ENCODE data around the gene ADAMTSL3.

ADAMTSL3 gene

DNA sequence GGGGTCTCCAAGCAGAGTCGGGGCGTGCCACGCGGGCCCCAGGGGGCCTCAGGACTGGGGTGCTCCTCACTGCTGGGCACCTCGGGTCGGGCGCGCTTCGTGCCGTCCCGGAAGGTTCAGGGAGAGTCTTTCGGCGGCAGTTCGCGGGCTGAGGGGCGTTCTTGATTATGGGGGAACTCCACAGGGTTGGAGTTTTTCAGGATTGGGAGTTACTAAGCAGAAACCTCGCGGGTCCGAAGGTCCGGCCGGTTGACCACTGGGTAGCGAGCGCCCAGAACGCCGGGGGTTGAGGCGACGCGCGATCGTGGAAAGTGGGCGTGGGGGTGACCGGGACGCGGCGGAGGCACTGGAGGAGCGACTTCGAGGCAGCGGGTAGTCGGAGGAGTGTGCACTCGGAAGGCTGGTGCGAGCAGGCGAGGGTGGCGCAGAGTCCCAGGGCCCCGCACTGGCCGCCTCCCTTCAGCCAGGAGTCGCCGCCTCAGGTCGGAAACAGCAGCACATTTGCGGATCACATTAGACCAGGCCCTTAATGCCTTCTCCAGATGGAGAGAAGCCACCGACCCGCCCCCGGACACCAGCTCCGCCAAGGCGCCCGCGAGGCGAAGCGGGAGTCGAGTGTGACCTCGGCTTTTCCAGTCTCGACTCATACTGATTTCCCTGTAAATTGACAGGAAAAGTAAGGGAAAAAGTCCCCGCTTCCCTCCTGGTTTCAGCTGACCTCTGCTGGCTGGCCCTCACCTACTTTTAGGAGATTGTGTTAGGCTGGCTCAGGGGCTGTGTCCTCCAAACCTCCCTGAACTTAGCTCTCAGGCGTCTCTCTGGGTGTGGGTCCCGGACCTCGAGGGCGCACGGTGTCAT lies 685 bp downstream of the ADAMTSL3 start:
- DNase-seq (ENCODE audit: low read depth in 3 of 3, low spot score in 1 of 3): no peak

DNA sequence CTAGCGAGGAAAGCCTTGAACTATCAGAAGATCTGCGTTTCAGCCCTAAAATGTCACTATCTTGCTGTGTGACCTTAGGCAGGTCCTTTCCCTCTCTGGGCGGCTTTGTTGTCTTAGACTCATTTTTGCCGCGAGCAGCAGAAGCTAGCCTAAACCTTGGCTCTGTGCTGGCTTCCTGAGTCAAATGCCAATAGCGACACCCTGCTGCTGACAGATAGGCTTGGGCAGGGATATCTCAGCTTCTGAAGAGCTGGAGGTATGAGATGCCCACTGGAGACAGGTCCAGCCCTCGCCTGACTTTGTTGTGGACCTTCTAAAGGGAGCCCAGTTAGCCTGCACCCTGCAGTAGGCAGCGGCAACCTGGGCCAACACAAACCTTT lies 1.3 kb downstream of the ADAMTSL3 start:
- DNase-seq (ENCODE audit: low read depth in 3 of 3, low spot score in 1 of 3): no peak

DNA sequence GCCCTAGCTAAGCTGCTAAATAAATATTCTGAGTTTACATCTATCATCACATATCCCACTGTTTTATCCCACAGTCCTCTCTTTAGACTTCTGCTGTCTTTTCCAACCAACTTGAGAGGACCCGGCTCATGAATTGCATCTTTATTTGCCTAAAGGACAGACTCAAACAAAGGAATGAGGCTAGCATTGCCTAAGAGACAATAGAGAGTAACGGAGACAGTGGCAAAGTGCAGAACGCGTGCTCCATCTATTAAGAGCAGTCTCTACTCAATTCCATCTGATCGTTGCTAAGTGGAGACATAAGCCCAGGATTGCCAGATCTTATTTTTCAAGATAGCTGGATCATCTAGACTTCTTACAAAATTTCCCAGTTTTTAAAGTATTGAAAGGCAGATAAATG lies 2.3 kb downstream of the ADAMTSL3 start:
- DNase-seq (ENCODE audit: low read depth in 3 of 3, low spot score in 1 of 3): no peak

DNA sequence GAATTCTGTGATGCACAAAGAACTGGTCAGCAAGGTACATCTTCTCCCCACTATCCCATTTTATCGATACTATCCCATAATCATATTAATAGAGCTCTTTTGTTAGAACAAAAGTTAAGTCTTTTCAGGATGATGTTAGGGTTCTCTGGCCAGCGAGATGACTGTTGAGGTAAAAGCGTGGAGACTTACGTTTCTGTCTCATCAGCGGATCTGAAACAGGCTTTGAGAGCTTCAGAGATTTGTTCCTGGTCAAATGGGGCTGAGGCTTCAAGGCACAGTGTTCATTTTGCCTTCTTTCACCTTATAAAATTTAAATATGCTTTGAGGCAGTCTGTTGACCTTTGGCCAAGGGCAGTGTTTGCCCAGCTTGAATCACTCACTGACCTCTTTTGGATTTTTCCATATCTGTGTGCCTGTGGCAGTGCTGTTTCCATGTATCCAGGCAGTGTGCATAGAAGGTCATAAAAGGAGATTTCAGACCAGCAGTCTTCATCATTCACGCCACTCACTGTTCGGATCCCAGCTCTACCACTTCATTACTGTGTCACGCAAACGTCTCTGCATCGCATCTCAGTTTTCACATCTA lies 3.1 kb downstream of the ADAMTSL3 start:
- no peak for DNase-seq (ENCODE audit: low read depth in 3 of 3, low spot score in 1 of 3)

DNA sequence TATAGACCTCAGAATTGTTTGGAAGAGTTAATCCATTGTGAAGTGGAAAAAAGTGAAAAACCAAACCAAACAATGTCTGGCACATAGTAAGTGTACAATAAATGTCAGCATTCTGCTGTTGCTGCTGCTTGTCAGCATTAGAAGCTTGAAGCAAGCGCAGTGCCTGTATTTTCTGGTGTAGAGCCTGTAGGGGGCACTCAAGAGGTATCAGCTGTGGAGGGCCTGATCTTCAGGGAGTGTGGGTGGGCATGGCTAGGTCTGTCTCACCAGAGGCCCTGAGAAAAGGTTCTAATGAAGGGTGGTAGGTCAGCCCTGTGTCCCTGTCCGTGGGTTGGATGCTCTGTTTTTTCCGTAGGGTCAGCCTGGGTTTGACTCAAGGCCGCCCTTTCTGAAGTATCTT lies 3.6 kb downstream of the ADAMTSL3 start:
- no peak for DNase-seq (ENCODE audit: low read depth in 3 of 3, low spot score in 1 of 3)

DNA sequence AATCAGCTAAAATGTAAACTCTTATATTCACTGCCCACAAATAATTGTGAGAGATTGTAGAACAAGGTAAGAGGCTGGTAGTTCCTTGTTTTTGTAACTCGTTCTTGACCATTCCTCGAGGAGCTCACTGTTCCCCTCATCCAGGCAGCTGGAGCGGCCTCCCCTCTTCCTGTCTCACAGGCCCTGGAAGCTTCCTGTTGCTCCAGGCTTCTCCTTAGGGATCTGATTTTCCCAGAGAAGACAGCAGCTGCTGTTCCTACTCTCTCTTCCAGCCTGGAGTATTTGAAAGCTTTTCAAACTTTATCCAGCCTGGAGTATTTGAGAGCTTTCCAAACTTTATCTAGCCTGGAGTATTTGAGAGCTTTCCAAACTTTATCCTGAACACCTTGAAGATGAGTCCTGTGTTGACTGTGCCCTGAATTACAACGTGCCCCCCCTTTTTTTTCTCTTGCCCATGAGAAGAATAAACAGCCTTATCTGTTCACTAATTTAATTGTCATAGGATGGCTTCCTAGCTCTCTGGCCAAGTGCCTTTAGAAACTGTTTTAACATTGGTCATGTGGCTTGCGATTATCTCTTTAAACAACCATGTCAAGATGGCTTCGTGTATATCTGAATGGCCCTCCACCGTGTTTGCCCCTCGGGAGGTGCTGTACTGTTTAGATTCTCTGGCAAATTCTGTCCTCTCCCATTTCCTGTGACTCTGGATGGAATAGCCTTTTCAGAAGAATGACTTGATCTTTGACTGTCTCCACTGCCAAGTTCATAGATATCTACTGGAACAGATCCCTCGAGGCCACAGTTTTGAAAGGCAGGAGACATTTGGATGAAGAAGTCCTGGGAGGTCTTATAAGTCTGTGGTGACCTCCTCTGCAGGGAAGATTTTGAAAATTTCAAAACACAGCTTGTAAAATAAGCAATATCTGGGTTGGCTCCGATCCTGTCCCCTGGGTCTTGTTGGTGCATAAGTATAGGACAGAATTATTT lies 4.8 kb downstream of the ADAMTSL3 start:
- DNase-seq (ENCODE audit: low read depth in 3 of 3, low spot score in 1 of 3): no peak

DNA sequence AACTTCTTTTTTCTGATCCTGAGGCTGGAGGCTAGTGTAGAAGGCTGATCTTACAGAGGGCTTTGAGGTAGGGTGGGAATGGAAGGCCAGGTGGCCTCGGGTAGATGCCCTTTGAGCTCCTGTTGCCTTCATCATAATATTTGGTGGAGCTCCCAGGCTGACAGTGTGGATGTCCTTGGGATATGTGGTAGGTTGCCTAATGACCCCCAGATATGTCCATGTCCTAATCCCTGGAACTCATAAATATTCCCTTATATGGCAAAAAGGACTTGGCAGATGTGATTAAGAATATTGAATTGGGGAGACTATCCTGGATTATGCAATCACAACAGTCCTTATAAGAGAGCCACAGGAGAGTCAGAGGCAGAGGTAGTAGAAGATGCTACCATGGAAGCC lies 5.5 kb downstream of the ADAMTSL3 start:
- DNase-seq (ENCODE audit: low read depth in 3 of 3, low spot score in 1 of 3): no peak

DNA sequence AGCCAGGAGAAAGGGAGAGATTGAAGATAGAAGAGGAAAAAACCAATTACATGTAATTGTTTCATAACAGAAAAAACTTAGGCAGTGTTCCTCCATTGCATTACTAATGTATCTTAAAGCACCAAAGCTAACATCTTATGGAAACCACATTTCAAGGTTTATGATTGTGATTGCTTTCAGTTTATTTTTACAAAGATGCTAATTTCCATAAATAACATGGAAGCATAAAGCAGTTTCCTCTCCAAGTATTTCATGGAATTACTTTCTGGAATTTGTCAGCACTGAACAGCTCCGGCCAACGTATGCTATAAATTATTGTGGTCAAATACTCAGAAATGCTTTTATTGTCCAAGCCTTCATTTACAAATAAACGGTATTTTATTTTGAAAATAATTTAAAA lies 11.6 kb downstream of the ADAMTSL3 start:
- no peak for DNase-seq (ENCODE audit: low read depth in 3 of 3, low spot score in 1 of 3)

DNA sequence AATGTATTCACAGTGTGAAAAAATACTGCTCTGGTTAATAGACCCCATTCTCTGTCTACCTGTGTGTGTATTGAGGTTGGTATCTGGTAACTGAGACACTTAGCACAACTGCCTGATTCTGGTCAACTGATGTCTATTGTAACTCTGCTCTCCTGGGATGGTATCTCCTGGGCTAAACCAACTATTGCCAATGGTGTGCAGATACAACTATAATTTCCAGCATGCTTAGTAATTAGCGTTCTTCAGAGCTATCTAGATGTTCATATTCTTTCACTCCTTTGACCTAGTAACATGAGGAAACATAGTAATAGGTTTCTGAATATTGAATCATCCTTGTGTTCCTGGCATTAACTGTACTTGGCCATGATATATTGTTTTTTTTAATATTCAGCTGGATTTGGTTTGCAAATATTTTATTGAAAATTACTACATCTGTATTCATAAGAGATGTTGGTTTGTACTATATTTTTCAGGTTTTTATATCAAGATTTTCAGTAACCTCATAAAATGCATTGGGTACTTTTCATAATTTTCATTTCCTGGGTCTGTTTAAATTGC lies 16.8 kb downstream of the ADAMTSL3 start:
- DNase-seq (ENCODE audit: low read depth in 3 of 3, low spot score in 1 of 3): no peak

DNA sequence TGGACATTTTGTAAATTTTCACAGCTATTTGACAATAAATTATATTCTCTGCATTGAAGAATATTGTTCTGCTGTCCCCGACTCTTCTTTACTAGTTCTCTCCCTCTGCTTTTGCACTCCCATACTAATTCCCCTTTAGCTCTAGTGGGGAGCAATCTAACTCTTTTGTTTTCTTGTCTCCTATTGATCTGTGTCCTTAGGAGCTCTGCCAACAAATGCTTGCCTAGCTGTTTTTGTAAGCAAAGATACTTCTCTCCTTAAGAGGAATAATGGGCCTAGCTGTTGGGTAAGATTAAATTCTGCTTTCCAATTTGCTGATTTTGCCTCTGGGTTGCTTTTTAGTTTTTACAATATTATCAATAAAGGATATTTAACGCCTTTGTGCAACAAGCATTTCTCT lies 17.7 kb downstream of the ADAMTSL3 start:
- DNase-seq (ENCODE audit: low read depth in 3 of 3, low spot score in 1 of 3): no peak

DNA sequence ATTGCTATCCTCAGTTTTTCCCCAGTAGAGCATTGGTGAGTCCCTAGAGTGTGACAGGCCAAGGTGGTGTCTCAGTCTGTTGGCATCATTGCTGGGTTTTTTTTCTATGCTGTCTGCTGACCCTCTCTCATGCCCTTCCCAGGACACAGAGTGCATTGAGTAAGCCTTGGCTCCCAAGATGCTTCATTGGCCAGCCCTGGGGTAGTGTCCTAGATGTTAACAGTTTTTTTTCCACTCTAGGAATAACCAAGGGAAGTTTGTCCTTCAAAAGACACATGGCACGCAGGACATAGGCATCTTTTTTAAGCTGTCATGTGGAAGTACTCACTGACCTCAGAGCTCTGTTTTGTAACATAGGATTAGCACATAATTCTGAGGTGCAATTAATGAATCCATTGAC lies 19.5 kb downstream of the ADAMTSL3 start:
- no peak for DNase-seq (ENCODE audit: low read depth in 3 of 3, low spot score in 1 of 3)

DNA sequence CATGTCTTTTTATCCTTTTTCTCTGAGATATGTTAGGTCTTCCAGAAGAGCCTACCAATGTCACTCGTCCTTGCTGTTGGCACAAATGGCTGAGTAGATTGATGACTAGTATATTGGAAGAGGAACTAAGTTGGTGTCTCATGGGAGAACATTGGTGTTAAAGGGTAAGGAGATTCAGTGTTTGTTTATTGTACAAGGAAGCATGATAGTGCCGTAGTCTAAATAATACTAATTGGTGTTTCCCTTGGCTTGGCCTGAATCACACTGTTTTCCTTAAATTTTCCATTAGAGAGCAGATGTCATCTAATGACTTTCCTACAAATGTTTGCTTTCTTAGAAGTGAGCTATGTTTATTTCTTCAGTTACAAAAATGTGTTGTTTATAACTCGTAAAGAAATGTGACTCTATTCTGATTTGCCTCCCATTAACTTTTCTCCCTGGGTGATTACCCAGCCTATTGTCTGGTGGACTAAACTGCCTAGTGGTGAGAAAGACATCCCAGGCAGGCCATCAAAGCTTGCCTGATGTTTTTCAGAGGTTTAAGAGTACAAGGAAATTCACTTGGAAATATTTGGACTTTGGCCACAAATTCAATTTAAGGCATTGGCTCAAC lies 28.7 kb downstream of the ADAMTSL3 start:
- no peak for DNase-seq (ENCODE audit: low read depth in 3 of 3, low spot score in 1 of 3)

DNA sequence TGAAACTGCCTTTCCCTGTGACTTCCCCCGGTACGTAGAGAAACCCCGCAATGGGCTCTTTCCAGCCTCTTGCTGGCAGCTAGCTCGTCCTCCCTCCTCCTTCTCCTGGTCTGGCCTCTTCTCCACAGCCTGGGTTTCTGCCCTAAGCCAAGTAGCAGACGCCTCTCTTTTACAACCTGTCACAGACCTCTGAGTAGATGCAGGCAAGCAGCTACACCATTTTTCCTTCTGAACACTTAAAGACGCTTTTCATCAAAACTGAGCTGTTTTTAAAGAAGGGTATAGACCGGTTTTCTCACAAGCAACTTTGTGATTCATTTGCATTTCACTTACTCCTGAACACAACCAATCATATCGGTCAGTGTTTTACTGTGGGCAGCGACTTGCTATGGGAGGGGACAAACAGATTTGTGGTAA lies 32.0 kb downstream of the ADAMTSL3 start:
- DNase-seq (ENCODE audit: low read depth in 3 of 3, low spot score in 1 of 3): no peak

DNA sequence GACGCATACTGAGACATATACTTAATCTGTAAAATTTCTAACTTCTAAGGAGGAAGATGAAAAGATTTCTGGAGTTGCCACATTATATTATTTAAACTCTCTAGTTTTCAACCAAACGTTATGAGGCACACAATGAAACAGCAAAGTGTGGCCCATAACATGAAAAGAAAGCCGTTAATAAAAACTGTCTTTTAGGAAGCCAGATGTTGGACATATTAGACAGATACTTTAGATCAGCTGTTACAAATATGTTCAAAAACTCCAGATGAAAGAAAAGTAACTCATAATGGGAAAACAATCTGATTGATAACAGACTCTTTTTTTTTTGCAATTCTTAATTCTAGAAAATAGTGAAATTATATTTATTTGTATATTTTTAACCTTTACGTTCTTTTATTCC lies 34.3 kb downstream of the ADAMTSL3 start:
- no peak for DNase-seq (ENCODE audit: low read depth in 3 of 3, low spot score in 1 of 3)

DNA sequence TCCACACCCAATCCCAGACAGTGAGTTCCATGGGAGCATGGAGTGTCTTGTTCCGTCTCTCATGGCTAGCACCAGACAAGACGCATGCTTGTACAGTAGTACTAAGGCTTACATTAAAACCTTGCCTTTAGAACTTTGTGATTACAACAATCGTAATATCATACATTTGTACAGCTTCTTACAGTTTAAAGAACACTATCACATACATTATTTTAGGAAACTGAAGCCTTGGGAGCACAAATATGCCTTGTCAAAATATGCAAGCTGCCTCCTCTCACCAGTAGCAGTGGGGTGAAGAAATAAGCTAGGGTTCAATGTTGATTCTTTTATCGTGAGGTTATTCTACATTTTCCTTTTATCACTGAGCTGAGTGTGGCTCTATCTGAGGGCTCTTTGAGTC lies 36.8 kb downstream of the ADAMTSL3 start:
- no peak for DNase-seq (ENCODE audit: low read depth in 3 of 3, low spot score in 1 of 3)

DNA sequence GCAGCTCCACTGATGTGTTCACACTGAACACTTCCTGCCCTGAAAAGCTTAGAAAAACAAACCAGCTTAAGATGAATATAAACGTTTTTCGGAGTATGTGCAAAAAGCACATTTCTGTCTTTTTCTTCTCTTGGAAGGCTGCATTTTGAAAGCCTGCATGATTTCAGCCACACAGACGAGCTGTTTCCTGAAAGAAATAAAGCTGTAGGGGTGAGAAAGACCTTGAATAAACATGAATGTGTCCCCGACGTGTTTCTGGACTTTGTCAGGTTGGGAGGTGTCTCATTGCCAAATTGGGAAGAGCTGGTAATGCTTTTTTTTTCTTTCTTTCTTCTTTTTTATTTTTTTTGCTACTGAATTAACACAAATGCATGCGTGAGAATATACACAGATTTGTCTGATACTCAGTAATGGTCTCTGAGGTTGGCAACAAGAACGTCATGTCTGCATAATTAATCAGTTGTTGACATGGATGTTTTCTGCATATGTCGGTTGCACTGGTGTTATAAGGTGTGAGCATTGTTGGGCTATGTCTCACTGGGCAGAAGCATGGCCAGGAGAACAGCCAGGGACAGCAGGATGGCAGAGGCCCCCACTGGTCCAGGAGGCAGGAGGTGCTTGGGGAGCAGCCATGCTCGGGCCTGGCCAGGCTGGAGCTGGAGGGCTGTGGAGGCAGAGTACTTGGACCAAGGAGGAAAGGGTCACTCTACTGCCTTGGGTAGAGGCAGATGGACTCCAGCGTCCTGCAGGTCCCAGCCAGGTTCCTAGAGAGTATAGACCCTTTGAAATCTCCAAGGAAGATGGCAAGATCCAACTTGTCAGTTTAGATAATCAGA lies 39.0 kb downstream of the ADAMTSL3 start:
- no peak for DNase-seq (ENCODE audit: low read depth in 3 of 3, low spot score in 1 of 3)

DNA sequence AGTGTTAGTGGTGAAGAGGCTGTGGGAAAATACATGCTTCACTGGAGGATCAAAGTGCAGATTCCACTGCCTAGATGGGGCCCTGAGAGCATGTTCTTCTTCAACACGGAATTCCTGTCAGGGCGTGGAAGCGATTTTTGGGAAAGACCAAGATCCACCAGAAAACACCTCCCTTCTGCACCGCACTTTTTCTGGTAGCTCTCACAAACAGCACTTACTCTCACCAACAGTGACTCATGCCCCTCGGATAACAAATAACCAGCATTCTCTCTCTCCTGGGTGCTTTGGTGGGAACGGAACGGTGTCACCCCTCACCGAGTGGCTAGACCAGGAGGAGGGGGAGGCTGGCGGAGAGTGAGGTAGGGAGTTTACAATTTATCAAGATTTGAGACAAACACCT lies 40.1 kb downstream of the ADAMTSL3 start:
- no peak for DNase-seq (ENCODE audit: low read depth in 3 of 3, low spot score in 1 of 3)

DNA sequence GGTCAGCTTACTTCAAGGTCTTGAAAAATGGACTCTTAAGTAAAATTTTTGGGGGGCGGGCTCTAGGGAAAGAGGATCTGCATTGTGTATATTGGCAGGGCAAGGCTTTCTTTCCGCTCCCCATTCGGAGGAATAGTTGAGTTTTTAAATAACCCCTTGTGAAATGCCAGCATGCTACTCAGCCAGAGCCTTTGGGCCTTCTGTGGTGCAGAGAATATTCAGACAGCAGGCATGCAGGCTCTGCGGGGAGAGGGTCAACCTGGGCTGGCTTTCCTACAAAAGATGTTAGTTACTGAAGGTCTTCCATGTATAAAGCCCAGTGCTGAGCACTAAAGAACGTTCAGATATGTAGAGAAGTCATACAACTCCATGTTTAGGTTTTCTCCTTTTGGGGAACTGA lies 40.6 kb downstream of the ADAMTSL3 start:
- no peak for DNase-seq (ENCODE audit: low read depth in 3 of 3, low spot score in 1 of 3)

DNA sequence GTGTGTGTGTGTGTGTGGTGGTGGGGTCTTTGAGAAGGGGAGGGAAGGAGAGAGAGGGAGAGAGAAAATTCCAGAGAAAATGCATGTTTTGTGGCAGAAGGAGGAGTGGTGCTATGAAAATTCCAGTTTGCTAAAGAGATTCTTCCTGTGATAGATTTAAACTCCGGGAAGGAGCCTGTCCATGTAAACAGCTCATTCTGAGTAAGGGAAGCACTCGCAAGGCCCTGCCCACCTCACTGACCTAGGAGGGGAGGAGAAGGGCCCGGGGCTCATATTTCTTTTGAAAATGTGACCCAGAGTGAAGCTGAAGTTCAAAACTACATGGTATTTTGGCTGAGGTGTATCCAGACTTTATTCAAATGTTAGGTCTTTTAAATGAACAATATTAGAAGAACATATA lies 41.3 kb downstream of the ADAMTSL3 start:
- no peak for DNase-seq (ENCODE audit: low read depth in 3 of 3, low spot score in 1 of 3)

DNA sequence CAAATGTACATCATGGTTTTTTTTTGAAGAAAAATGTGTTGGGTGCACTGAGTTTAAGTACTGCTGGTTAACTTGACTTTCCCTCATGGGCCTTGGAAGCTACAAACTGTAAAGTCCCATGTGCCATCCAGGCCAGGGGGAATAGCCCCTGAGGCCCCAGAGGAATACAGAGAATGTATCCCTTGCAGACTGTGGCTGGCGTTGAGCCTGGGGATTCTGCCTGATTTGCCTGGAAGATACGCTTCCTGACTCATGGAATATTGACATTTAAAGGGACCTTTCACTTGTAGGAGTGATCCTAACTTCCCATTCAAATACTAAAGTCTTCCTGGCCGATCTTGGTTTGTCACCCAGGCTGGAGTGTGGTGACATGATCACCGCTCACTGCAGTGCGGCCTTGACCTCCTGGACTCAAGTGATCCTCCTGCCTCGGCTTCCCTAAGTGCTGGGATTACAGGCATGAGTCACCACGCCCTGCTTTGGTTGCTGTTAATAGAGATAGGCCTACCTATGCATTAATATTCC lies 42.0 kb downstream of the ADAMTSL3 start:
- DNase-seq (ENCODE audit: low read depth in 3 of 3, low spot score in 1 of 3): no peak
